ENCODE measurements around the gene BMX.

BMX gene

DNA sequence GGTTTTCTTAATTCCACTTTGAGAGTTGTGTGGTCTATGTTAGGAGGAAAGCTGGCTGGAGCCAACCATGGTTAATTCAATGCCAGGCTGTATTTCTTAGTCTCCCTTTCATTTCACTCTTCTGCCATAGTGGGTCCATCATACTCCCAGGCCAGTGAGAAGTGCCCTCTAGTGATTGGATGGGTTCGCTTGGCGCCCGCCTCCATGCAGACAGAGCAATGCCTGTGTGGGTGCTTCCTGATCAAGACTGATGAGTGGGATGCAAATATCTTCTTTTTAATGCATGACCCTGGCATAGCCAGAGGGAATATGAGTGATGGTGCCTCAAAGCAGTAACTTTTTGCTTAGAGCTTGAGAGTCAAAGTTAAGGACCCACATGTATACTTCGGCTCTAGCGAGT lies 6.4 kb downstream of the BMX start:
- DNase-seq (ENCODE audit: low read depth, low spot score): no peak

DNA sequence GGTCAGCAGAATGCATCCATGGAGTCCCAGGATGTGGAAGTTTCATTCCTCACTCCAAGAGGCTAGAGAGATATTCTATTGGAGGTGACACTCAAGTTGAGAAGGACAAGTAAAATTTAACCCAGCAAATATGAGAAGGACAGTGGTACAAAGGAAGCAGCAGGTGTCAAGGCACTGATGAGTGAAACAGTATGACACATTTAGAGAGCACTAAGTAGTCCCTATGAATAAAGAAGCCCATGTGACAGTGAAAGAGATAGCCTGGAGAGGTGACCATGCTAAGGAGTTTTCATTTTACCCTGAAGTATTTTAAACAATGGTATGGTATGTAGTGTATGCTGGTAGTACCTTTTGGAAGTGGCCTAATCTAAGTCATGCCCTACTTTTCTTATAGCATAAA lies 9.2 kb downstream of the BMX start:
- no peak for DNase-seq (ENCODE audit: low read depth, low spot score)

DNA sequence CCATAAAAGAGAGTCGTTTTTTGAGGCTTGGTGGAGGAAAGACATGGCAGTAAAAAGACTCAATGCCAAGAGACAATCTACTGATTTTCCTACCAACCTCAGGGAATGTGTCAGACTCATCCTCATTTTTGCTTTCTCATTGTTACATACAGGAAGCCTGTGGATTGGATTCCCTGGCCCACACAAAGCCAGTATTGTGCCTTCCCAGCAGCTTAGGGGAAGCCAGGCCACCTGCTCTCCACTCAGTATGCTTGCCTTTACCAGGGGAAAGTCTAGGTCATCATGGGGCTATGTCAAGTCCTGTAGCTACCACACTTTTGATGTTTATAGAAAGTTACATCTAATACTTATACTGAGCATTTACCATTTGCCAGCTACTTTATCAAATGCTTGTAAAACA lies 11.0 kb downstream of the BMX start:
- no peak for DNase-seq (ENCODE audit: low read depth, low spot score)

DNA sequence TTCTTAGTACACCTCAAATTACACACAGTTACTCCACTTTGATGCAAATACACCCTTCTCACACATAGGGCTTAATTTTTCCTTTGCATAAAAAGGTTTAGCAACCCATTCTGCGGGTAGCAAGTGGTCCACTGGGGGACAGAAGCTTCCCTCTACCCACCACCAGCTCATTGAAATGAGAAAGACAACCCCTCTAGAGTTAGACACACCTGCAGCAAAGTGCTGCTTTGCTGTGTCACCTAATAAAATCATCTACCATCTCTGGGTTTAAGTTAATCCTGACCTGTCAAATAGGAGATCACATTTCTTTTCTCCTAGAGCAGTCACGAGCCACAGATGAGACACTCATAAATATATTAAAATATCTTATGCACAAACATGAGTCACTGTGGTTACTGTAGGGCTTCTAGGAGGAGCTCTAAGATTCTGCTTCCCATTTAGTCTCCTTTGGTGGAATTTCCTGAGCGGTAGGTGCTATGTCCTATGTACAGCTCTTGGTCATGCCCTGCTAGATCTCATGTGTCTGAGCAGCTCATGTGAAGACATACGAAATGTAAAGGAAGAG lies 11.9 kb downstream of the BMX start:
- DNase-seq (ENCODE audit: low read depth, low spot score): no peak

DNA sequence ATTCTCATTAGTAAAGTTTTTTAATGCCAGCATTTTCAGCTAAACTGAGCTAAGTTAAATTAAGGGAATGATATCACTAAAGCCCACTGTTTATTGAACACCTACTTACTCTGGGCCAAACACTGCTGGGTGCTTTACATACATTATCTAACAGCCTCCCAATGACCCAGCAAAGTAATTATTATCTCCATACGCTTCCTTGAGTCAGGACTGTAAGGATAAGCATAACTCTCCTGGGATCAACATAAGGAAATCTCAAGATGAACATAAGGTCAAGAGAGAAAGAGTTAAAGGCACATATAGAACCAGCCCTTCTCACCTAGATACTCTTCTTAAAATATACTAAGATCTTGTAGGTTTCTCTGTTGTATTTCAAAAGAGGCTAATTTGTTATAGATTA lies 13.7 kb downstream of the BMX start:
- no peak for DNase-seq (ENCODE audit: low read depth, low spot score)

DNA sequence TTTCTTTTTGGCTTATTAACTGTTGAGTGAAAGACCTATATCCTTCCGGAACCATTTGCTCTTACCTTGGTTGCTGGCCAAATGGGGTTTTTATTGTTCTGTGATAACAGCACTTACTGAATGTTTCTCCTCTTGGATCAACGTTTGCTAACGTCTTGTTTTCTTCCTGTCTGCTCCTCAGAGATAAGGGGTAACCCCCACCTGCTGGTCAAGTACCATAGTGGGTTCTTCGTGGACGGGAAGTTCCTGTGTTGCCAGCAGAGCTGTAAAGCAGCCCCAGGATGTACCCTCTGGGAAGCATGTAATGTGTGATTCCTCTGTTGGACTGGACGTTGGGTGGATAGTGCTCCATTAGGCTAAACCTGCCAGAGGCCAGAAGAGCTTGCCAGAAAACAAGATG lies 15.3 kb downstream of the BMX start:
- DNase-seq (ENCODE audit: low read depth, low spot score): no peak

DNA sequence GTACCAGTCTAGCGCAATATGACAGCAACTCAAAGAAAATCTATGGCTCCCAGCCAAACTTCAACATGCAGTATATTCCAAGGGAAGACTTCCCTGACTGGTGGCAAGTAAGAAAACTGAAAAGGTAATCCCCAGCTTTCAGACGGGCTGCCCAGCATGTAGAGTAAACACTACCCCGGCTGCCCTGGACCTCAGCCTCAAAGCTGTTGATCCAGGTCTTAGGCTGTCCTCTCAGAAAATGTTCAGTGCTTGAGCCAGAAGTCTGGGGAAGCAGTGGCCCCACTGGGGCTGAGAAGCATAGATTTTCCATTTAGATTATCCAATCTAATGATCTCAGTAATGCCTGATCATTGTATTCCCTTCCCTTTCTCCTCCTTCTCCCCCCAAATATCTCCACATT lies 21.9 kb downstream of the BMX start:
- DNase-seq (ENCODE audit: low read depth, low spot score): no peak

DNA sequence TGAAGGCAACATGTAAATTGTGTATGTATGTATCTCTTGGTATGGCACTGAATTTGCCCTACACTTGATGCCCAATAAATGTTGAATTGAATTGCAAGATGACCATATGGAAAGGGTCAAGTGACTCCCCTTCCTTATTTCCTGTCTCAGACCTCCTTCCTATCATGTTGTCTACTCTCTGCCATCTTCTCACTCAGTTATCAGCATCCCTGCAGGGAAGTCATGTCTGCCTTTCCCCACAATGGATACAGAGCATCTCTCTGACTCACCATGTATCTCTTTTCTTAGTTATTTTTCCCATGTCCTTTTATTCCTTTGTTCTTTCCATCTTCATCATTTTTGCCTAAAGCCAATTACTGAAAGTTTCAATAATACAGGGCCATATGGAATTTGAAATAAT lies 22.5 kb downstream of the BMX start:
- DNase-seq (ENCODE audit: low read depth, low spot score): no peak

DNA sequence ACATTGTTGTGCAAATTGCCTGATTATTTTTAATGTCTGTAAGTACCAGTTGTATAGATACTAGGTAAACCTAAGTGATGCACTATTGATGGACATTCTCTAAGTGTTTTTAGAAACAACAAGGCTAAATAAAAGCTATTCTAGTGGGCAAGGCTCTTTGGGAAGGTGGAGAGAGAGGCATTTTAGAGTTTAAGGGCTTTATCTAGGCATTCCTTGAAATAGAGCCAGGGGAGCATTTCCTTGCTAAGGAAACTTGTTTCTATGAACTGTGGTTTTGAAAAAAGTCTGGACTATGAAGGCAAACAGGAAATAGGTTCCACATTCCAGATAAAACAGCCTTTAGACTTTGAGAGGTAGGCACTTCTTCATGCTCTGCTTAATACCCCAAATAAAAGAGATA lies 23.8 kb downstream of the BMX start:
- no peak for DNase-seq (ENCODE audit: low read depth, low spot score)

DNA sequence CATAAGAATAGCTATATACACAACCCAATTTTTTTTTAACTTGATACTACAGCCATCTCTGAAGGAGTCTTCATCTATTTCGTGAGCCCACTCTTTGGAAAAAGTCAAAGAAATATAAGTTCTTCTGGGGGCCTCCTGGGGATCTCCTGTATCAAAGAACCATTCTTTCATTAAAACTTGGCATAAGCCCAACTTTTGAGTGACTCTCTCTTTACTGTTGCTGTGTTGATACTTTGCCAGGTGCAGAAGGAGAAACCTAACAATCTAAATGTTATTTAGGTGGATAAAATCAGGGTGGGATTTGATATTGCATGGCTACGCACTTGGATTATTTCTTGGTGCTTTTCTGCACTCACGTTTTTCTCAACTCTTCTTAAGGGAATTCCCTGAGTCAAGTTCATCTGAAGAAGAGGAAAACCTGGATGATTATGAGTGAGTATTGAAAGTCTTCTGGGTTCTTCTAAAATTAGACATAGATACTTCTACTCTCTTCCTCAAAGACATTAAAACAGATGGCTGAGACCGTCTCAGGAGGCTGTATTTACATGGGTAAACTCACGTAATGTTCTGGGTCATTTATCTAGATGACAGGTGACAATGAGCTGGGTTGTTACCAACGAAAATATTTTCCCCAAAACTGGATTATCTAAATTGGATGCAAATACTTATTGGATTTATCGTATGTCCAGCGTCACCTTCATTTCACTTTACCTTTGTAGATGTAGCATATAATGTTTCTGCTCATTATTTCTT lies 25.2 kb downstream of the BMX start:
- DNase-seq (ENCODE audit: low read depth, low spot score): no peak

DNA sequence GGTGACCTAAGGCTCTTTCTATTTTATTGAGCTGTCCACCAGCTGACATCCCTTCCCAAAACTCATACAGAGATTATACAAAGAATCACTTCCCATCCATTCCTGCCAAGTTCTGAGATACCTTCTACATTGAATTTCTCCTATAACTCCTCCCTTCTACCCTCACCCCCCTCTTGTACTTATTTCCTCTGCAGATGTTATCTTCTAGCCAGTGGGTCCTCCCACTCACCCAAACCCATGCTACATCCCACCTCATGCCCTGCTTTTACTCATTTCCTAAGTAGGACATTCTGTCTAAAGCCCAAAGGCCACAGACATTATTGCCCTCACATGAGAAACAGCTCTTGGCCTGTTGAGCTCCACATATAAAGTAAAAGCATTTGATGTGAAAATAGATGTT lies 28.6 kb downstream of the BMX start:
- DNase-seq (ENCODE audit: low read depth, low spot score): no peak

DNA sequence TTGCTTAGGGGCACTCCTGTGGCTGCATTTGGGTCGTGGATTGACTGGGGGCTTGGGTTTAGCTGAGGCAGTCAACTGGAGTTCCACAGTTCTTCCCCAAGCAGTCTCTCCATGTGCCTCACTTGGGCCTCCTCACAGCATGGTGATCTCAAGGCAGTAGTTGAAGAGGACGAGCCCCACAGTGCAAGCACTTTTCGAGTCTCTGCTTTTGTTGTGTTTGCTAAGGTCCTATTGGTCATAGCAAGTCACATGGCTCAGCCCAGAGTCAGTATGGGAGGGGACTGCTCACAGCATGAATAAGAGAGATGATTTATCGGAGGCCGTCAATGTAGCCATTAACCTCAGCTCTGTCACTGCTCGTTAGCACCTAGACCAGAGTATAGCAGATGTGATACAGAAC lies 29.7 kb downstream of the BMX start:
- no peak for DNase-seq (ENCODE audit: low read depth, low spot score)

DNA sequence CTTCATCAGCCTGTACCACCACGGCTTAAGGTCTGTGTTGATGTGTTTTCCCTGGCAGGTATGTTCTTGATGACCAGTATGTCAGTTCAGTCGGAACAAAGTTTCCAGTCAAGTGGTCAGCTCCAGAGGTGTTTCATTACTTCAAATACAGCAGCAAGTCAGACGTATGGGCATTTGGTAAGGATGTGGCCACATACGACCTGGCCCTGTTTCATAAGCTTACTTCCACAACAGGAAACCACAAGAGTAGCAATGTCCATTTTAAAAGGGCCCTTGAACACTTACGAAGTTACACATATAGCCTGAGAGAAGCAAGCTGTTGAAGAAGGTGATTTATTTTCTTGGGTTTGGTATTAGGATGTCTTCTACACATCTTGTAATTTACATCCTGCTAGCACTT lies 46.1 kb downstream of the BMX start:
- no peak for DNase-seq (ENCODE audit: low read depth, low spot score)

DNA sequence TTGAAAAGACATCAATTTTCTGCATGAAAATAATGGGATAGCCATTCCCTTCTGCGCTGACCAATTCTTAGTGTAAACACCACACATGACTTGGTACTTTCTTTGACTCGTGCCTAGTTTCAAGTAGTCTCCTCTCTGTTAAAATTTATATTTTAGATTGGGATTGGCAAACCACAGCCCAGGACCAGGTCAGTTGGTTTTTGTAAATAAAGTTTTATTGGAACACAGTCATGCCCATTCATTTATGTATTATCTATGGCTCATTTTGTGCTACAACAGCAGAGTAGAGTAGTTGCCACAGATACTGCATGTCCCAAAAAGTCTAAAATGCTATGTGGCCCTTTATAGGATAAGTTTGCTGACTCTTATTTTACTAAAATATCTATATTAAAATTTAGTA lies 46.7 kb downstream of the BMX start:
- DNase-seq (ENCODE audit: low read depth, low spot score): no peak

DNA sequence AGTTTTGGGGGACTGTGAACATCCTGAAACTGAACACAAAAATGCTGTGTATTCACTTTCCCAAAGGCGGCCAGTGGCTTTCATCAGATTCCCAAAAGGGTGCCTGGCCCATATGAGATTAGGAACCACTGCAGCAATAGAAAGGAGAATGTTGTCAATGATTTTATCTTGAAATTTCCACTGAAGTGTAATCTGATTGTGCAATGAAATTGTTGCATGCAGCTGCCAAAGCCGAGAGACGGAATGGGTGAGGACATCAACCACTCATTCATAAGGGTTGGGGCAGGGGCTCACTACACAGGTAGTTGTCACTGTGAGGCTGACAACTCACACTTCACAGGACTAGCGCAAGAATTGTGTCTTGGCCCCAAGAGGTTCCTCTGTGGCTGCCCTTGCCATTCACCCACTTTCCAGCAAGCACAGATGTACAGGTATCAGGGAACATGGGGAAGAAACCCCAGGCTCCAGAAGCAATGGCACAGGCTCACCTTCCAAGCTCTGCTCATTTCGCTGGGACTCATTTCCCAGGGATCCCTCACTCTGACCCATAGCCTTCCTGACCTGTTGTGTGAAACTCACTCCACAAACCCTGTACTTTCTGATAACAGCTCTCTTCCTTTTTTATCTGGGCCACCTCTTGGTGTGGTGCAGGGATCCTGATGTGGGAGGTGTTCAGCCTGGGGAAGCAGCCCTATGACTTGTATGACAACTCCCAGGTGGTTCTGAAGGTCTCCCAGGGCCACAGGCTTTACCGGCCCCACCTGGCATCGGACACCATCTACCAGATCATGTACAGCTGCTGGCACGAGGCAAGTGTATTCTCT lies 48.8 kb downstream of the BMX start:
- no peak for DNase-seq (ENCODE audit: low read depth, low spot score)

DNA sequence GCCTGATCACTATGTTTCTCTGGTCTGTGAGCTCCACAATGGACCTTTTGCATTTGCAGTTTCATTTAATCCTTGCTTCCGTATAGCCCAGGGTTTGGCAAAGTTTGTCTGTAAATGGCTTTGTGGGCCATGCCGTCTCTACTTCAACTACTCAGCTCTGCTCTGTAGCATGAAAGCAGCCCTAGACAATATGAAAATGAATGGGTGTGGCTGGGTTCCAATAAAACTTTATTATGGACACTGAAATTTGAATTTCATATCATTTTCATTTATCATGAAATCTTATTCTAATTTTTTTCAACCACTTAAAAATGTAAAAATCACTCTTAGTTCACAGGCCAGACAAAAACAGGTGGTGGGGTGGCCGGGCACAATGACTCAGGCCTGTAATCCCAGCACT lies 58.6 kb downstream of the BMX start:
- DNase-seq (ENCODE audit: low read depth, low spot score): no peak

DNA sequence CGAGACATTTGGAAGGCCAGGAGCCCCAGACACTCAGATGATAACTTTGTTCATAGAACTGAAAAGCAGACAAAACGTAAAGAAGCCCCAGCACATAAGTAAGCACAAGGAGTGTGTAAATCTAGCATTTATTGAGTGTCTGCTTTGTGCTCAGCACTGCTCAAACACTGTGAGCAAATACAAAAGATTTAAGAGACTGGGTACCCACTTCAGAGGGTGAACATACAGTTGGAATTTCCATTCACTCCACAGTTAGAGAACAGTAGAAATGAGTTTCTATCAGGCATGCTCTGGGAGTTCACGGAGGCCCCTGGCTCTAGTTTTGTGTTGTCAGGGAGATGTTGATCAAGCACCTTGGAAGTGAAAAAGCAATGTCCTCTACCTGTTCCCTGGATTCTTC lies 60.3 kb downstream of the BMX start:
- DNase-seq (ENCODE audit: low read depth, low spot score): no peak

DNA sequence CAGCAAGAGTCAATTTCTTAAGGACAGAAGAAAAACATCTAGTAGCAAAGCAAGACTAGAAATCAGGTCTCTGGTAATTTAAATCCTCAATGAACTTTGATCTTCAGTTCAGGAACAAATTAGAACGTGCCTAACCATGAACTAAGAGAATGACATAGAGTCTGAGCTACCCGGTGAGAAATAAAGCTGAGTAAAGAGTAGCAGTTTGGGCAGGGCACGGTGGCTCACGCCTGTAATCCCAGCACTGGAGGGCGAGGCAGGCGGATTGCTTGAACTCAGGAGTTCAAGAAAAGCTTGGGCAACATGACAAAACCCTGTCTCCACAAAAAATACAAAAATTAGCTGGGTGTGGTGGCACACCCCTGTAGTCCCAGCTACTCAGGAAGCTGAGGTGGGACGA lies 62.4 kb downstream of the BMX start:
- no peak for DNase-seq (ENCODE audit: low read depth, low spot score)

DNA sequence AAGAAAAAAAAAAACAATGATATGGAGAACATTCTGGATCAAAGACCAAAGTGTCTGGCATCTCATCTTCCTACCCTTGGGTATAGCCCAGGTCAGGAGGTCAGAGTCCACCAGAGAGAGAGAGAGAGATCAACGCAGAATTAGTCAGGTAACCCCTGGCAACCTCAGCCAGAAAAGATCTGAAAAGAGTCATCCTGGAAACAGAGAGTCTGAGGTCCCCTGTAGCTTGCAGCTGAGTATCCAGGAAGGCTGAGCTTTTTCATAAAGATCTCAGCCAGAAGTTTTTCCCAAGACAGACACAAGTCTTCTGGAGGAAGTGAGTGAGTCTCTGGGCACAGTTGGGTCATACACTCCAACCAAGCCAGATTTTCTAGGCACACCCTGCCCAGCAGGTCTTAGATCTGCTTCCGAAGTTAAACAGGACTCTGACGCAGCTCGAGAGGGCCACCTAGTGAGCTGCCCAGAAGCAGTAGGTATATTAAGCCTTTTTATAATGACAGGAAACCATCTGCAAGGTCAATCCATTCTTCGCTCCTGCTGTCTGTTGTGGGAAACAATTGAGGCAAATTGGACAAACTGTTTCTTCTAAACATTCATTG lies 64.5 kb downstream of the BMX start:
- DNase-seq (ENCODE audit: low read depth, low spot score): no peak

DNA sequence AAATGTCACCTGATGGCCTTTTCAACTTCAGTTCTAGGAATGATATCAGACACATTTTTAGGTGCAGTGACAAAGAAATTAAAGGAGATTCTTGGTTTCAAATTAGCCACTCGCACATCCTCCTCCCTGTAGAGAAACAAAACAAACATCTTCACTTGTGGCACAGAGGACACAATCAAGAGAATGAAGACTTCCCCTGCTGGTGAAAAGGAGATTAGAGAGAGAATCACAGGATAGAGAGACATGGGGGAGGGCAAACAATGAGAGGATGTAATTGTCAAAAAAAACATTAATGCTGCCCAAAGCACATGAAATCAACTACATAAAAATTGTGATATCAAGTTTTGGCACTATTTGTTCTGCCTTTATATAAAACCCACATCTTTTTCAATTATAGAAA lies 65.6 kb downstream of the BMX start:
- DNase-seq (ENCODE audit: low read depth, low spot score): no peak

DNA sequence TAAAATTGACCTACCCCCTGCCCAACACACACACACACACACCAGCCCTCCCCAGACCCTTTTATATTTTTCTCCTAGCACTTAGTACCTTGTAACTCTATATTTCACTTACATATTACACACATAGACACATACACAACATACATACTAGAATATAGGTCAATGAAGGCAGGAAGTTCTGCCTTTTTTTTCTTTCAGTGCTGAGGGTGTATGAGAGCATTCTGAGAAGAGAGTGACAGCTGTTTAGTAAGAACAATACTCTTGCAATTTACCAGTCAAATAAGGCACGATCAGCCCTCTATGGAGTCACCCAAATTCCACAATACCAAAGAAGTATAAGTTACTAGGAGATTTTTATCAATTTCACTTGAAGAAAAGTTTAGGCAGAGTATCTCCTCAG lies 66.7 kb downstream of the BMX start:
- DNase-seq (ENCODE audit: low read depth, low spot score): no peak

DNA sequence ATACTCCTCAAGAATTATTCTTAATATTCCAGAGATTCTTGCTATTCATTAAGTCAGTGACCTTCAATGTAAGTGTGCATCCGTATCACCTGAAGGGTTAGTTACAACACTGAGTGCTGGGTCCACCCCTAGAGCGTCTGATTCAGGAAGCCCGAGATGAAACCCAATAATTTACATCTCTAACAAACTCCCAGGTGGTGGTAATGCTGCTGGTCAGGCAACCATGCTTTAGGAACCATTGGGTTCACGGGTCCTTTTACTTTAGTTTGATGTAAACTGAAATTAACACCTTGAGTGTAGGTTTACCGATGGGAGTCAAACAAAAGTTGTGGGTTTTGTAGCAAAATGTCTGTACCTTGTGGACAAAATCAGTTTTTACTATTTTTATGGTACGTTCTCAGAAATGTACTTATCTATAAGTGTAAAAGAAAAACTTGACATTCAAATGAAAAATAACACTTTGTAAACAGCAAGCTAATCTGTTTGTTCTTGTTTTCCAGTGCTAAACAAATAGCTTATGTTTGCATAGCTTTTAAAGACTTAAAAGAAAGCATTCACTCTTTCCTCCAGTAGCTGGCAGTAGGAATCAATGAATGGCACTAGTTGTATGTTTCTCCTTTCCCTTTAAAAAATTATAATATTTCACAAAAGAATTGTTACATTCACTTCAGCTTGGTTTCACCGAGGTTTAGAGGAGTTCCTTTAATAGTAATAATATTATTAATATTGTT lies 67.4 kb downstream of the BMX start:
- DNase-seq (ENCODE audit: low read depth, low spot score): no peak
